Thyroid gland (tissue), 4 donors: ENCODE data around the gene CCDC187. TPM values are rescaled to one million over a fixed set of nuclear protein-coding genes. Genes with fewer than 3 reads are reported as not detected.

Source experiments
- DNase-seq, 2 donors: peaks; one replicate each; pipeline ENCODE4 v3.0.0-alpha.2; 2019
- H3K27ac ChIP-seq, 3 donors: fragments of 200-600 bp; sonication (generic); 1 replicate in 2 of 3; 2 replicates in 1 of 3; pipeline ENCODE4 v1.5.1; 2016 to 2019; ENCODE audit warnings: mild to moderate bottlenecking in 1 of 3, moderate library complexity in 1 of 3
- H3K27me3 ChIP-seq: fragments of 200-600 bp; sonication (generic); one replicate; pipeline ENCODE4 v1.5.1; 2019
- H3K36me3 ChIP-seq, 2 donors: fragments of 200-600 bp; sonication (generic); one replicate each; pipeline ENCODE4 v1.5.1; 2016 to 2019
- H3K4me1 ChIP-seq, 2 donors: fragments of 200-600 bp; sonication (generic); one replicate each; pipeline ENCODE4 v1.5.1; 2017 to 2019
- H3K4me3 ChIP-seq, 3 donors: fragments of 200-600 bp; sonication (generic); replicated peaks in 1 of 3; 1 replicate in 2 of 3; 2 replicates in 1 of 3; pipeline ENCODE4 v1.5.1; 2016; ENCODE audit warnings: mild to moderate bottlenecking in 1 of 3
- H3K9me3 ChIP-seq: fragments of 200-600 bp; sonication (generic); one replicate; pipeline ENCODE4 v1.5.1; 2017
- POLR2A ChIP-seq, 2 donors: fragments of 450-650 bp; IDR thresholded peaks; one replicate each; pipeline ENCODE4 v1.6.1; 2017; ENCODE audit warnings: antibody characterized with exemption in 2 of 2, mild to moderate bottlenecking in 2 of 2, moderate library complexity in 1 of 2
- WGBS, 2 donors: methylation state at CpG; one replicate each; pipeline ENCODE4 v1.1.5; 2017; 5-methylcytosine and 5-hydroxymethylcytosine counted together
- intact Hi-C: fragments of 100-400 bp; cut with DNase I; formaldehyde crosslinking; loops from one replicate; pipeline ENCODE4 v1.15.1; 2023
- total RNA-seq, 4 donors: library from RNA; depleted of rRNA; stranded (reverse); fragments of >200 nt; gene quantifications; one replicate each; pipeline ENCODE4 v1.2.3, GENCODE V29; 2016
- TF ChIP-seq, protein P1 (sequence below), 6 experiments: fragments of 200-600 bp in 3 of 6; fragments of 450-650 bp in 3 of 6; sonication (generic) in 3 of 6; IDR thresholded peaks; one replicate each; pipeline ENCODE4 v1.5.1; 2016 to 2019; ENCODE audit warnings: antibody characterized with exemption in 6 of 6, mild to moderate bottlenecking in 2 of 6, inconsistent platforms in 1 of 6, moderate library complexity in 1 of 6

Gene CCDC187
- total RNA-seq, 4 donors from 2014 or later, result 5.2 to 9.1 (median 6.2) TPM

DNA sequence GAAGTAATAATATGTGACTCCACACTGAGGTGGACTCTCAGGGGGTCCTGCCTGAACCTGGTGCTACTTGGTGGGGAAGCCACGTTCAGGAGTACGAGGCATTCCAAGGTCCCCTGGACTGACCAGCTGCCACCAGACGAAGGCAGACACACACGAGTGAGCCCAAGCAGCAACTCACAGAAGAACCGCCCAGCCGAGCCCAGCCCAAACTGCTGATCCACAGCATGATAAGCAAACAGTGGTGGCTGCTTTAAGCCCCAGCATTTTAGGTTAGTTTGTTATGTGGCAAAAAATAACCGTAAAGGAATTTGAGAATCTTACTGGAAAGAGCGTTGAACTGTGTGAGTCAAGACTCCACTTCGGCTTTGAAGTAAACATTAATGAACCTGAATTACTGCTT, 90.2 kb downstream of the CCDC187 start:
- Histone ChIP-seq H3K9me3 (no peaks in the 10 kb centered on the region), H3K4me1 (no peaks in the 10 kb centered on the region), H3K27ac (no peak overlapping the region), H3K27me3 (no peaks in the 10 kb centered on the region), H3K4me3 (no peak overlapping the region), H3K36me3 (peaks cover 36 to 37% of the 10 kb centered on the region in 2 donors)
- DNase-seq, result no peak
- TF ChIP-seq POLR2A (IDR thresholded peaks at IDR 0.05), result no peak
- TF ChIP-seq, protein P1, sequence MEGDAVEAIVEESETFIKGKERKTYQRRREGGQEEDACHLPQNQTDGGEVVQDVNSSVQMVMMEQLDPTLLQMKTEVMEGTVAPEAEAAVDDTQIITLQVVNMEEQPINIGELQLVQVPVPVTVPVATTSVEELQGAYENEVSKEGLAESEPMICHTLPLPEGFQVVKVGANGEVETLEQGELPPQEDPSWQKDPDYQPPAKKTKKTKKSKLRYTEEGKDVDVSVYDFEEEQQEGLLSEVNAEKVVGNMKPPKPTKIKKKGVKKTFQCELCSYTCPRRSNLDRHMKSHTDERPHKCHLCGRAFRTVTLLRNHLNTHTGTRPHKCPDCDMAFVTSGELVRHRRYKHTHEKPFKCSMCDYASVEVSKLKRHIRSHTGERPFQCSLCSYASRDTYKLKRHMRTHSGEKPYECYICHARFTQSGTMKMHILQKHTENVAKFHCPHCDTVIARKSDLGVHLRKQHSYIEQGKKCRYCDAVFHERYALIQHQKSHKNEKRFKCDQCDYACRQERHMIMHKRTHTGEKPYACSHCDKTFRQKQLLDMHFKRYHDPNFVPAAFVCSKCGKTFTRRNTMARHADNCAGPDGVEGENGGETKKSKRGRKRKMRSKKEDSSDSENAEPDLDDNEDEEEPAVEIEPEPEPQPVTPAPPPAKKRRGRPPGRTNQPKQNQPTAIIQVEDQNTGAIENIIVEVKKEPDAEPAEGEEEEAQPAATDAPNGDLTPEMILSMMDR (IDR thresholded peaks at IDR 0.05), result no peak
- 97 to 98% methylated on average over 9 of the region's 9 CpGs for WGBS, 2 donors
- intact Hi-C loops, result no loop called here

DNA sequence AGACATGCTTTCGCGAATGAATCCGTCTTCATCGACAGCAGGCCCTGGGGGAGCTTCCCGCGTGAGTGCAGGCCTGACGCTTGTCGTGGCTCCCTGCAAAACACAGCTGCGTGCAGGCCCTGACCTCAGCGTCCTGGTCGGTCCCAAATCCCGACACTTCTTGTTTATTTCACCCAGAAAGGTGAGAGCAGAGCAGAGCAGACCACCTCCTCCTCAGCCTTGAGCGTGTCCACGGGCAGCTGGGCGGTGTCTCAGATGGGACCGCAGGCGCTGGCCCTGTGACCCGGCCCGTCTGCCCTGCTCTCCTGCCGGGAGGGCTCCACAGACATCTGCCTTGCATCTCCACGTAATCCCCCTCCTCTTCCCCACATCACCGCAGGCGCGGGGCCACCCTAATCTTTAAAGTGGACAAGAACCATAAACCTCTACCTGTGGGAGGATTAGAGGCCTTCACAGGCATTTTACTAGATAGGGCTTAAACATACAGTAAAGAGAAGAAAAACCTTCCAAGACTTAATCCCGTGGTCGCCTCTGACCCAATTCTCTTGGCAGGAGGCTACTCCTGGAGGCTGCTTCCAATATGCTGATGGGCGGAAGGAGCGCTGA, 91.4 kb downstream of the CCDC187 start:
- Histone ChIP-seq H3K9me3 (no peaks in the 10 kb centered on the region), H3K27me3 (no peaks in the 10 kb centered on the region), H3K4me1 (no peaks in the 10 kb centered on the region), H3K4me3 (no peak overlapping the region), H3K27ac (no peak overlapping the region), H3K36me3 (peaks cover 34 to 36% of the 10 kb centered on the region in 2 donors)
- WGBS, 2 donors, result 86 to 91% methylated on average over 28 of the region's 28 CpGs
- intact Hi-C loops, result no loop called here
- TF ChIP-seq POLR2A (IDR thresholded peaks at IDR 0.05), result no peak
- TF ChIP-seq, protein P1 (IDR thresholded peaks at IDR 0.05), result no peak
- no peak for DNase-seq

- intact Hi-C loops, result no loop called here
- Histone ChIP-seq H3K27me3 (no peaks in the 10 kb centered on the region), H3K27ac (no peak overlapping the region), H3K9me3 (no peaks in the 10 kb centered on the region), H3K4me3 (no peak overlapping the region), H3K4me1 (no peaks in the 10 kb centered on the region), H3K36me3 (peaks cover 34 to 36% of the 10 kb centered on the region in 2 donors)
- WGBS, 2 donors, result 92 to 95% methylated on average over 22 to 28 of the region's 35 CpGs
- TF ChIP-seq, protein P1 (IDR thresholded peaks at IDR 0.05), result no peak
- no peak for TF ChIP-seq POLR2A (IDR thresholded peaks at IDR 0.05)
- DNase-seq, result no peak
Measured at GRCh38 chr9:136211441-136212344, 92.2 kb downstream of the CCDC187 start.

GRCh38 chr9:136211006-136211405, 92.9 kb downstream of the CCDC187 start:
- intact Hi-C loops, result no loop called here
- H3K36me3 ChIP-seq, result peaks cover 34 to 36% of the 10 kb centered on the region in 2 donors

More at GRCh38 chr9:136211006-136211405, 92.9 kb downstream of the CCDC187 start:
- no peak overlapping the region for H3K4me3 ChIP-seq
- WGBS, 2 donors, result 90% methylated on average over 13 to 15 of the region's 15 CpGs
- no peak overlapping the region for H3K27ac ChIP-seq
- TF ChIP-seq POLR2A (IDR thresholded peaks at IDR 0.05), result no peak
- TF ChIP-seq, protein P1 (IDR thresholded peaks at IDR 0.05), result no peak
- H3K9me3 ChIP-seq, result no peaks in the 10 kb centered on the region
- no peaks in the 10 kb centered on the region for H3K4me1 ChIP-seq
- H3K27me3 ChIP-seq, result no peaks in the 10 kb centered on the region
- DNase-seq, result no peak
